HG02588 (cell line): ENCODE measurements around the gene KRT75.

Source experiments
- ATAC-seq: cut with Tn5 transposase; IDR thresholded peaks from one replicate; pipeline ENCODE4 v1.9.1; 2021; ENCODE audit warnings: mild to moderate bottlenecking, moderate library complexity; ENCODE audit not compliant: unreplicated experiment

The KRT75 gene

DNA sequence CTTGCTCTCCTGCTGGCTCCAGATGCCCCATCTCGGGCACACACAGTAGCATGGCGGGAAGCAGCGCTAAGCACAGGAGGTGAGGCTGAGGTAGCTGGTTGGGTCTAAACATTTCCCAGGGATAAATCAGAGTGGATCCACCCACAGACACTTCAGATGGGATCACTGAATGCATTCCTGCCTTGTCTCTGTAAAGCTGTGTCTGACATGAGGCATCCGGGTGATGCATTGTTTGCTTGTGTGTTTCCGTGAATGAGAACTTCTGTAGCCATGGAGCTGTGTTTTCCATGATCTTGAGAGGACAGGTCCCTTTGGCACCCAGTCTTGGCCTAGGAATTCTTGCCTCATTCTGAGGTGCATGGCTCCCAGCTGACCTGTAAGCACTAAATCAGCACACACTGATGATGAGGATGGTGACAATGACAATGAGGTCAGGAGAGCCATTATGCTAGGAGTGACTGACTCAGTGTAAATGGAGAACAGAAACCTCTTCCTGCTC, 6.7 kb upstream of the KRT75 start:
- no peak for ATAC-seq

DNA sequence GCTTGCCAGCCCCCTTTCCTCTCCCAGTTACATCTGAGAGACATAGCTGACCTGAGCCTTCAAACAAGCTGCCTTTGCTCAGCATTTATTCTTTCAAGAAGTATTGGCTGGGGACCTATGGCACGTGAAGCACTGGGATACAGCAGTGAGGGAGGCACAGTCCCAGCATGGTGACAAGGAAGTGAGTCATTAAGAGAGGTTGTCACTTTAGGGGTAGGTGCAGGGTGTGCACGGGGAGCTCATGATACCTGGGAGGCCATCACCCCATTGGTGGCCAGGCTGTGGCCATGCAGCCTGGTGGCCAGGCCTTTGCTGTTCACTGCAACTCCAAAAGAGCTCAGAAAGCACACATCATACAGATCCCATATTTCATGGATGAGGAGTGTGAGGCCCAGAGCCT, 5.7 kb upstream of the KRT75 start:
- ATAC-seq: no peak

DNA sequence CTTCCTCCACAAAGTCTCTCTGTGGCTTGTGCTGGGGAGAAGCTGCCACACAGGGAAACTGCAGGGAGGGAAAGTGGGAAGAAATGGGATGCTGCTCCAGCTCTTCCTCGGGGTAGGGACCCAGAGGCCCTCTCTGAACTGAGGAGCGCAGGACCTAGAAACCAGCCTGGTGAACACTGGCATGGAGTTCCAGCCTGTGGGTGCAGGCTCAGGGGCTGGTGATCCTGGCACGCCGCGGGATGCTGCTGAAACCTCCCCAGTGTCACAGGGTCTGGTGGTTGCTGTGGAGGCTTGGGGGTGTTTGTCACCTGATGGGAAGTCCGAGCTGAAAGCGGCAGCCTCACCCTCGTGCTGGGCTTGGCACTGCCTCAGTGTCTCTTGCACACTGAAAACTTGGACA, 5.2 kb upstream of the KRT75 start:
- no peak for ATAC-seq

DNA sequence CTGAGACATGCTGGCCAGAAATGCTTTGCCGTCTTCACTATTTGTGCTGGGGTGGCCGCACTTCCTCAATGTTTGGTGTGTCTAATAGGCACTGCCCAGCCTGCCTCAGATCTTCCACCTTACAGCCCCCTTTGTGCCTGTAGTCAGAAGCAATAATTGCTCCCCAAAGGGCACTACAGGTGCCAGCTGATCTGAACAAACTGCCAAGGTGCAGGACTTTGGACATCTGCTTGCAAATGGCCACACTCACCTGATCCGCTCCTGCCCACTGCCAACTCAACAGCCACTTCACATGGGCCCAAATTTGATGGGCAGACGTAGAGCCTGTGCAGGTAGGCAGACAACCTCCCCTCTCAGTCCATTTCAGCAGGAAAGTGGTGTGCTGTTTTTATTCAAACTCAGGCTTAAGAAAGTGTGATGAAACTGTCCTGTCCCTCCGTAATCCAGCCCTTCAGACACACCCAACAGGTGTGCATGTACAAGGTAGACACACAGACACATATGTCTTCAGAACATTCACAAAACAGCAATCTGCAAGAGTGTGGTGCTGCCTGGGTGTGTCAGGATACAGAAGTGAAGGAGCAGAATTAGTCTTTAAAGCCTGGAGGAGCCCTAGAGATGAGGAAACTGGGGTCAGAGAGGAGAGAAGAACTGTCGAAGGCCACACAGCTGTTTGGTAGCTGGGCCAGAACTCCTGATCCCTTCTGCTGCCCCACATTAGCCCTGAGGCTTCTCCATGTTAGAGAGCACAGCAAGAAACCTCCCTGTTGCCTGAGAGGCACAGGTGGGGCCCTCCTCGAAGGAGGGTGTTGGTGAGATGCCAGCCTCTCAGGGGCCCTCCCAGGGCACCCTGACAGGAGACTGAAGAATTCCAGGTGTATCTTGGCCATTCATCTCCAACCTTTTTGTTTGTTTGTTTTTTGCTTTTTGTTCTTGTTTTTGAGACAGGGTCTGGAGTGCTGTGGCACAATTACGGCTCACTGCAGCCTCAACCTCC, 4.4 kb upstream of the KRT75 start:
- ATAC-seq: no peak

DNA sequence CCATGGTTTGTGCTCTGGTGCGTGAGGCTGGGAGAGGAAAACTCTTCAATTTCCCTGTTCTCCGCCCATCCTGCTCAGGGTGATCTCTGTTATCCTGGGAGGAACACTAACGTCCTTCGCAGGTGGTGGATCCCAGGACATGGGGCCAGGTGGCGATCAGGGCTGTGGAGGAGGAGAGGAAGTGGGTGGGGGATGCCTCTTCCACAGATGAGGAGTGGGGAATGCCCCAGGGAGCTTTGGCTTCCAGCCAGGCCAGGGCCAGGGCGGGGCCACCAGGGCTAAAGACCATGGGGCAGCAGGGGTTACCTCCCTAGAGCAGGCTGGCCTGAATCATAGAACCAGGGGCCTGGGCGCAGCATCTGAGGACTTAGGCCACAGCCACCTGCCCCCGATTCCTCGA, 3.3 kb upstream of the KRT75 start:
- no peak for ATAC-seq

DNA sequence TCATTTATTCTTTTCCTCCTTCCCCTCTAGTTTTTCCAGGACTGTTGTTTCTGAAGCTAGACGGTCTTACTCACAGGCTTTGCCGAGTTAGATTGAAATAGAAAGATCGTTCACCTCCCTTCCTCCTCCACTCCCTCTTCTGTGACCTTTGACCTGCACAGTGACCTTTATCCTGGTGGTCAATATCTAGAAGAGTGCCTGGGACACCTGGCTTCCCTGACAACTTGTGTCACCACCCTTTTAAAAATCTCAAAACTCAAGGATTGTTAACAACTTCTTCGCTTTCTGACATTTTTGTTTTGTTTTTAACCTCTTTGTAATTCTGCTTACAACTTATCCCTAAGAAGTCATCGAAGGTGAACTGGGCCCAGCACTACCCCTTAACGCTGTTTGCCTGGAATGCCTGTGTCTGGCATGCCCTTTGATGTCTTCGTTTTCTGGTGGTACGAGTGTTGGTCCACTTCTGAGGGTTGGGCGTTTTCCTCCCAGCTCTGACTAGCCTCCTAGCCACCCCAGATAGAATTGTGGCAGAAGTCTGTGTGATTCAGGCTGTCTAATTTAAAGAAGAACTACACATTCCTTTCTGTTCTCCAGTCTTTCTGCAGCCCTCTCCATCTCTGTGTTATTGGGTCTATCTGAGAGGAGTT, 2.8 kb upstream of the KRT75 start:
- no peak for ATAC-seq

DNA sequence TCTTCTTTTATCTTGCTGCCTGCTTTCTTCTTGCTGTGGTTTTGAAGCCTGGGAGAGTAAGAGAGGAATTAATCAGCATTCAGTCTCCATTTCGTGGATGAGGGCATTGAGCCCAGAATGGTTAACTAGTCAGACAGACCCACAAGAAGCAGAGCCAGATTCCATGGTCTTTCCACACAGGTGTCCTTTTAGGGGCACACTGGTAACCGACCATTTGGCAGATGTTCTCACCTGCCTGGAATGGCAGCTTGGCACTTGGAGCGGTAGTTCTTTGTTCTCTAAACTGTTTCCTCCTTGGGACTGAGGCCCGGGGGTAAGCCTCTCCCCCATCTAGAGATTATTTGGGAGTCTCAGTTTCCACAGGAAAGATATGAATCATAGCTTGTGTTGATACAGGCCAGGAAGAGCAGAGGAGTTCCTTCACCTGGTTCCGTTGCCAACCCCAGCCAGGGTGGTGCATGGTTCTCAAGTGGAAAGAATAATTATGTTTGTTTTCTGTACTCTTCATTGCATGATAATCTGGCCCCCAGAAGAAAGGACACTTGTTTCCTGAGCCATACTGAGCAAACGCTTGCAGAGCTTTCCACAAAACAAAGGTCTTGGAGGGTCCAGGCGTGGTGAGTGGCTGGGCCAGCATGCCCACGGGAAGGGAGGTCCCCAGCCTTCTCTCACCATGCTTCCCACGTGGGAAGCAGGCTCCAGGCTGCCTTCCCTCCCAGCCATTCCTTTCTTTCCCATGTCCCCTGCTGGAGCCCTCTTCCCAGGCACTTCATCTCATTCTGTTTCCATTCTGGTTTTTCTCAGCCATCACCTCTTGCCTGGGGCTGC, 2.0 kb upstream of the KRT75 start:
- no peak for ATAC-seq

DNA sequence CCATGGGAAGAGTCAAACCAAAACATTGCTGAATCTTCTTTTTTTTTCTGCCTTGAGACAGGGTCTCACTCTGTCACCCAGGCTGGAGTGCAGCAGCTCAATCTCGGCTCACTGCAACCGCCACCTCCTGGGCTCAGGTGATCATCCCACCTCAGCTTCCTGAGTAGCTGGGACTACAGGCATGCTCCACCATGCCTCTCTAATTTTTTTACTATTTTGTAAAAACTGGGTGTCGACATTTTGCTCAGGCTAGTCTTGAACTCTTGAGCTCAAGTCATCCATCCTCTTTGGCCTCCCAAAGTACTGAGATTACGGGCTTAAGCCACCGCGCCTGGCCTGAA, 1.5 kb upstream of the KRT75 start:
- ATAC-seq: no peak

DNA sequence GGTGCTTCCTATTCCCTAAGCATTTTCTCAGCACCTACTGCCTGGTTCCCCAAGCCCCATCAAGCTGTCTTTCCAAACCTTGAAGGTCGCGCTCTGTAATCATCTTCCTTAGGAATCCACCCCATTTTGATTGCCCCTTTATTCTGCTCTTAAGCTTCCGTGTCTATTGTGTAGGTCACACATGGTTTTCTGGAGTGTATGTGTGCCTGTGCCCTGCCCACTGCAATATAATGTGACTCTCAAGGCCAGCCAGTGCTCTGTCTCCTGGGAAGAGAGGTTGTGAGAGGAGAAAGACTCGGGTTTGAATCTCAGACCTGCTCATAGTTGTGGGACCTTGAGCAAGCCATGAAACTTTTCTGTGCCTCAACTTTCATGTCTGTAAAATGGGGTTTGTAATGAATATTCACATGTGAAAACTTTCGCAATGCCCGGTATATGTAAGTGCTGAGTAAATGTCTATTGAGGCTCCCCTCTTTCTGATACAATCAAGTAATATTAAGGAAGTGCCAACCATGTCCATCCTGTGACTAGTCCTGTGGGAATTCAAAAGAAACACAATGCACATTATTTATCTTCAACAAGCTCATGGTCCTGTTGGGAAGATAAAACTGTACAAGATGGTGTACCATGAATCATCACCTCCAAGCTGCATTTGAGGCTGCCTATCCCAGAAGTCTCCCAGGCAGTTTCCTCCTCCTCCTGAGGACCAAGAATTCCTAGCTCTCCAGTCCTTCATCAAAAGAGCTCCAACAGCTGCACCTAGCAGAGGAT, 774 bp upstream of the KRT75 start:
- ATAC-seq: no peak

DNA sequence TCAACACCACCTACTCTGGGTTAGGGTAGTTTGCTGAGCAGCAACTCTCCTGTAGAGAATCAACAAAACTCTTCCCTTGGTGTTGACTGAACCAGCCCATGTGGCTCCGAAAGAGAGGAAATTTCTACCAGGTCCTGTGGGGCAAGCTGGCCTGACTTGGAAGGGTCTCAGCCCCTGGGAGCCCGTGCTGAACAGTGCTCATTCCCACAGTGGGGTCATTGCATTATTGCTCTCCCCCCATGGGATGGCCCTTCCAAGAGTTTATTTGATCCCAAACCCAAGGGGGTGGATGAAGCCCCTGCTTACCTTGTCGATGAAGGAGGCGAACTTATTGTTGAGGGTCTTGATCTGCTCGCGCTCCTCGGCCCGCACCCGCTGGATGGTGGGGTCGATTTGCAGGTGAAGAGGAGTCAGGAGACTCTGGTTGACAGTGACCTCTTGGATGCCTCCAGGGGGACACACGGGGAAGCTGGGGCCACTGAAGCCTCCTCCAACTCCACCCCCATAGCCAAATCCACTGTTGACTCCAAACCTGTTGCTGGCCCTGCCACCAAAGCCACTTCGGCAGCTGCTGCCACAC, 580 bp downstream of the KRT75 start:
- no peak for ATAC-seq

DNA sequence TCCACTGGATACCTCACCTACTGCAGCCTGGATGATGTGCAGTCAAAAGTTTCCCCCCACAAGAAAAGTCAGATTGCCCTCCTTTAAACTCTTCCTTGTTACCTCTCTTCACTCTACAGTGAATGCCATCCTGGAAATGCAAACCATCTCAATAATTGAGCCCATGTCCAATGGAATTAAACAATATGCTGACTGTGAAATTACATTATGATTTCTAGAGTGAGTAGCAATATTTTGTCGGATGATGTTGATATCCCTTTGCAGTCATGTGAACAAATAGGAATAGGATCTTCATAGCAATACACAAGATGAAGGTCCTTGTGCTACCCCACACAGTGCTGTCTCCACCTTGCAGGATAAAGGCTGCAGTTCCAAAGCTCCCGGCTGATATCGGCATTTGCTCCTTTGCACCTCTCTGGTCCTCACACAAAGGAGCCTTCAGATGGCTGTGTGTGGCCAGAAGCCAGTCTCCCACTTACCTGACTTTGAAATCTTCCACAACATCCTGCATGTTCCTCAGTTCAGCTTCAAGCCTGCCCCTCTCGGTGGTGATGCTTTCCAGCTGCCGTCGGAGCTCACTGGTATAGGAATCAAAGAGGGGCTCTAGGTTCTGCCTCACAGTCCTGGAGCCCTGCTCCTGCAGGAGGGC, 1.5 kb downstream of the KRT75 start:
- no peak for ATAC-seq

DNA sequence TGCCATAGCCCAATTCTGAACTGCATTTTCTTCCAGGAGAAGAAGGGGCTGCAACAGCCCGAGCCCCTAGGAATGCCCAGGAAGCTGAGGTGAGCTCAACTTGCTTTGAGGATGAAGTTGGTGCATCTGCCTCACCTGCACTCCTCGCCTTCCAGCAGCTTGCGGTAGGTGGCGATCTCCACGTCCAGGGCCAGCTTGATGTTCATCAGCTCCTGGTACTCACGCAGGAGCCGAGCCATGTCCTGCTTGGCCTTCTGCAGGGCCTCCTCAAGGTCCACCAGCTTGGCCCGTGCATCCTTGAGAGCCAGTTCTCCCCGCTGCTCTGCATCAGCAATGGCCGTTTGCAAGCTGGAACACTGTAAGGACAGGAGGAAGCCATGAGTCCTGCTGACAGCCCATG, 6.0 kb downstream of the KRT75 start:
- no peak for ATAC-seq

DNA sequence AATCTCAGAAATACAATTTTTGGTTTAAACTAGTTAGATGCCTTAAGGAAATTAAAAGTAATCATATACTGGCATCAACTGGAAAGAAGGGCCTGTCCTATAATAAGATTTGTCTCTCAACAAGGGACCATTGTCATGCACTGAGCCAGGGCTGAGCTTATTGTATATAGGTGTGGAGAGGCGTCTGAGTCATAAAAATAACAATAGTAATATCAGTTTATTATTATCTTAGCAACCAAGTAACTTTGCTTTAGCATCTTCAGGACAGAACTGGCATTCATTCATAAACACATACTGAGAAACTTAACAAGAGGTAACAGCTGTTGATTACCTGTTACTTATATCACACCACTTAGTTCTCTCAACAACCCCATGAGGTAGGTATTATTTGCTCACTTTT, 7.1 kb downstream of the KRT75 start:
- ATAC-seq: no peak

DNA sequence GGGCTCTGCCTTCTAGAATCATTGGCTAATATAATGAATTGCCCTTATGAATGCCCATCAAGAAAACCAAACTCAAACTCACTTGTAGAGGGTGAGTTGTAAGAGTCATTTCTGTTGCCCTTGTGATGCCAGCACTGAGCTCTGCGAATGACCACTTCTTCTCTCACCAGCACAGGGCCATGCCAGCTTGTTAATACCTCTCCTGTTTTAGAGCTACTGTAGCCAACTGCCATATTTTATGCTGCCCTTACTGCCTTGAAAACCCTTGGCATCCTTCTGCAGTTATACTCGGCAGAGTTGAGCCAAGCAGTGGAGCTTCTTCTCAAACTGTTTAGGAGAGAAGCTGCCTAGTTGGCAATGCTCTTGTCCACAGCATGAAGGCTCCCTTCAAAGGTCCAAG, 8.1 kb downstream of the KRT75 start:
- ATAC-seq: no peak

DNA sequence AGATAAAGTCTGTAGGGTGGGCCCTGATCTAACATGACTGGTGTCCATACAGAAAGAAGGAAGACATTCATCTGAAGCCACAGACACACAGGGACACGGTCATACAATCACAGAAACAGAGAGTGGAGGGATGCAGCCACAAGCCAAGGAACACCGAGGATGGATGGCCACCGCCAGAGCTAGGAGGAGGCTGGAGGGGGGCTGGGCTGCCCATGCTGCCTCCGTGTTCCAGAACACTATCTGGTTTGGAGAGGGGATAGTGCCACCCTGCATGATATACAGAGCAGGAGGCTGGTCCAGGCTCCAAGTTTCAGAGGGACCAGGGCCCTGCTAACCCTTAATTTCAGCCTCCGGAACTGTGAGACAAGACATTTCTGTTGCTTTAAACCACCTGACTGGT, 8.7 kb downstream of the KRT75 start:
- ATAC-seq: no peak

DNA sequence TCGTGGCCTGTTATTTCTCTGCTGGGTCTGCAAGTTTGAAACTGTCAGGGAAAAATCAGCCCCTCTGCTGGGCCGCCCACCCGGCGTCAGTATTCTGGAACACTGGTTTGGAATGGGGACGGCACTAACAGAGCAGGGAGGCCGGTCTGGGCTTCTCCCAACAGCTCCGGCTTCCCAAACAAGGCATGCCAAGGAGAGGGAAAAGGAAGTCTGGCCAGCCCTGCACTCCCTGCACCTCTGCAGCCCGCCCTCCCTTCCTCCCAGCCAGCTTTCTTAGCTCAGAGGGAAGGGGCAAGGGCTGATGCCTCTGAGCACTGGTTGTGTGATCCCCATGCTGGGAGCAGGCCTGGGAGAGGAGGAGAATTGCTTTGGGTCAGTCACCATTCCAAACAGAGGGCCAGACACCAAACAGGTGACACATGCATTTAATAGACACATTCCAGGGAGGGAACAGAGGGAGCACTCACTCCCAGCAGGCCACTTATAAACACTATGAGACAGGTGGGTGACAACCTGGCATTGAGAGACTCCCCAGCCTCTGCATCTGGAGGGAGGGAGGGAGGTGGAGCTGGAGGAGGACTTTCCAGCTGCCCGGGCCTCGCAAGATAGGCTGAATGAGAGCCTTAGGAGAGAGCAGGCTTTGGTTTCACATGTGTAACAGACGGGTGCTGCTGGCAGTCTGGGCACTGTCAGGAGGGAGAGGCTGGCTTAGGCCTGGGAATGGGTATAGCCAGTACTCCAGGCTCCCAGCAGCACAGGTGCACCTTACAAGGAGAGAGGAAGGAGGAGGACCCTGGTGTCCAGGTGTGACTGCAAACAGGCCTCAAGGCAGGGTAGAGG, 10.3 kb downstream of the KRT75 start:
- no peak for ATAC-seq

DNA sequence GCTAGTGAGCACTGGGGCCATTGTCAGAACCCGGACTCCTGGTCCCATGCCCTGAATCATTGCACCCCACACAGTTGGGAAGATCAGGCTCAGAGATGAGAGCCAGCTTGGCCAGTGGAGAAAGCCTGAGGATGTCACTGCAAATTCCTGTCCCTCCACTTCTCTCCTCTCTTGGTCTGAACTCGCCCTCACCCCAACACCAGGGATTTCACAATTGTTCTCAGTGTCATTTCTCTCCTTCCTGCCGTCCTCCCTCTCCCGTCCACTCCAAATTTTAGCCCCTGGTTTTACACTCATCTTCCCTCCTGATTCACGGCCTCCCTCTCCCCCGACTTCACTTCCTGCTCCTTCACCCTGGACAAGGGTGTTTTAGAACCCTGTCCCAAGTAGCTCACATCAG, 11.1 kb downstream of the KRT75 start:
- ATAC-seq: no peak

DNA sequence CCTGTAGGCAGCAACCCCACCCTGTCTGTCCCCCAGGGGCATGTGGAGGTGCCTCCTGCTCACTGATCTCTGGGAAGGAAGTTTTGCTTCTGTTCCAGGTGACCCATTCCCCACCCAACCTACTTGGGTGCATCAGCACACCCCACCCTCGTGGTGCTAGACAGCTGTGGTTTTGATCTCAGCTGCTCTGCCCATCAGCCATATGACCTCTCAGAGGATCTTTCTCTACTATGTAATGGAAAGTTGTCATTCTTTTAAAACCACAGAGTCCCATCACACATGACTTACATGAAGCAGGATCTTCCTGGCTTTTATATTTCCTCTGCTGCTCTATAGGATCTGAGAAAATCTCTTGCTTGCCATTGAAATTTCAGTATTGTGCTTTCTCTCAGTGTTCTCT, 14.5 kb downstream of the KRT75 start:
- ATAC-seq: no peak

DNA sequence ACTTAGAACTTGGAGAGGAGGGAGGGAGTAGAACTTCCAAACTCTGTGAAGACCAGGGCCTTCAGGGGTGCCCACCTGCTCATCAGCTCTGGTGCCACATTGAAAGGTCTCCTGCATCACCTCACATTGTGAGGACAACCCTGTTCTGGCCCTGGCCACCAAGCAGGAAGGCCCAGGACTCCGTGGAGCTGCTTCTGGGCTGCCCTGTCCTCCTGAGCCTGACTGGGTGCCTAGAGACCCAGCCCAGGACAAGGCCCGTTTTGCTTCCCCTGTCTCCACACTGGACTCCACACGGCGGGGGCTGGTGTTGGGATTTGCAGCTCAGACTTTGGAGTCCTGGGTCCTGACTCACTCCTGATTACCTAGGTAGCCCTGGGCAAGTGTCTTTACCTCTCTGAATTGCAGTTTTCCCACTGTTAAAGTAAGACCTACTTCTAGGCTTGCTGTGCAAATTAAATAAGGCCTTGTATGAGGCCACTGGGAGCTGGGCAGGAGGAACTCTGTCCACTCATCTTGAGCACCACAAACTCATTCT, 15.5 kb downstream of the KRT75 start:
- no peak for ATAC-seq
